ENCODE results near the gene ZW10.
"Not testable (repeated sequence)": the region's sequence is repeated elsewhere in the genome, so short reads cannot be mapped to it uniquely, and the experiment has no call there.

Gene ZW10

GRCh38 chr11:113703551-113703950 is 69.9 kb downstream of the ZW10 start:
- not testable (repeated sequence) for H3K4me3 ChIP-seq (ENCODE audit: low read depth, low read length)

- H3K4me3 ChIP-seq (ENCODE audit: low read depth, low read length) = no peak overlapping the region
Measured at GRCh38 chr11:113701491-113701890, 72.0 kb downstream of the ZW10 start.

- no peak overlapping the region for H3K4me3 ChIP-seq (ENCODE audit: low read depth, low read length)
Measured at GRCh38 chr11:113698515-113698914, 75.0 kb downstream of the ZW10 start.

- H3K4me3 ChIP-seq (ENCODE audit: low read depth, low read length) = no peak overlapping the region
Measured at GRCh38 chr11:113697756-113698407, 75.6 kb downstream of the ZW10 start.

GRCh38 chr11:113697111-113697510 is 76.4 kb downstream of the ZW10 start:
- no peak overlapping the region for H3K4me3 ChIP-seq (ENCODE audit: low read depth, low read length)

- H3K4me3 ChIP-seq (ENCODE audit: low read depth, low read length) = no peak overlapping the region
Measured at GRCh38 chr11:113695207-113695606, 78.3 kb downstream of the ZW10 start.

- H3K4me3 ChIP-seq (ENCODE audit: low read depth, low read length) = no peak overlapping the region
Measured at GRCh38 chr11:113694390-113694789, 79.1 kb downstream of the ZW10 start.

- H3K4me3 ChIP-seq (ENCODE audit: low read depth, low read length) = no peak overlapping the region
Measured at GRCh38 chr11:113693030-113693429, 80.5 kb downstream of the ZW10 start.

GRCh38 chr11:113690619-113691569 is 82.6 kb downstream of the ZW10 start:
- H3K4me3 ChIP-seq (ENCODE audit: low read depth, low read length) = no peak overlapping the region

GRCh38 chr11:113689768-113690618 is 83.5 kb downstream of the ZW10 start:
- H3K4me3 ChIP-seq (ENCODE audit: low read depth, low read length) = no peak overlapping the region

GRCh38 chr11:113685654-113686359 is 87.7 kb downstream of the ZW10 start:
- H3K4me3 ChIP-seq (ENCODE audit: low read depth, low read length) = no peak overlapping the region

- no peak overlapping the region for H3K4me3 ChIP-seq (ENCODE audit: low read depth, low read length)
Measured at GRCh38 chr11:113684496-113684895, 89.0 kb downstream of the ZW10 start.

- H3K4me3 ChIP-seq (ENCODE audit: low read depth, low read length) = no peak overlapping the region
Measured at GRCh38 chr11:113683481-113684046, 89.9 kb downstream of the ZW10 start.
